RWPE2 (cell line): ENCODE results near the gene RHOF.
A peak's percentile ranks its signal among the peaks of the same experiment; 100 is the strongest.

Source experiments
- ATAC-seq: fragments of 200-7000 bp; cut with Tn5 transposase; 3 replicates; pipeline ENCODE4 v1.9.1; 2021; ENCODE audit warnings: low read depth
- DNase-seq: peaks from one replicate; pipeline ENCODE4 v3.0.0-alpha.2; 2020; ENCODE audit warnings: low spot score
- H3K27ac ChIP-seq: fragments of 450-650 bp; 2 replicates; pipeline ENCODE4 v1.5.1; 2017; ENCODE audit warnings: mild to moderate bottlenecking; ENCODE audit not compliant: poor library complexity, severe bottlenecking
- H3K27me3 ChIP-seq: fragments of 250-450 bp; sonication (Bioruptor Pico); 2 replicates; pipeline ENCODE4 v1.5.1; 2021; ENCODE audit warnings: mild to moderate bottlenecking, moderate library complexity; ENCODE audit not compliant: insufficient read depth, poor library complexity, severe bottlenecking
- H3K36me3 ChIP-seq: fragments of 250-450 bp; sonication (Bioruptor Pico); 2 replicates; pipeline ENCODE4 v1.5.1; 2020; ENCODE audit warnings: low read depth, mild to moderate bottlenecking, moderate library complexity
- H3K4me1 ChIP-seq: fragments of 250-450 bp; sonication (Bioruptor Pico); 2 replicates; pipeline ENCODE4 v1.5.1; 2021; ENCODE audit warnings: mild to moderate bottlenecking, moderate library complexity; ENCODE audit not compliant: insufficient read depth, poor library complexity, severe bottlenecking
- H3K4me3 ChIP-seq: fragments of 250-450 bp; sonication (Bioruptor Pico); 2 replicates; pipeline ENCODE4 v1.5.1; 2021; ENCODE audit warnings: mild to moderate bottlenecking, moderate library complexity; ENCODE audit not compliant: severe bottlenecking
- H3K9me3 ChIP-seq: fragments of 250-450 bp; sonication (Bioruptor Pico); 2 replicates; pipeline ENCODE4 v1.5.1; 2021; ENCODE audit warnings: mild to moderate bottlenecking, moderate library complexity; ENCODE audit not compliant: severe bottlenecking
- TF ChIP-seq, protein P1 (sequence below): fragments of 450-650 bp; IDR thresholded peaks from one replicate; pipeline ENCODE4 v1.5.1; 2017; ENCODE audit warnings: mild to moderate bottlenecking, moderate library complexity; ENCODE audit not compliant: poor library complexity, severe bottlenecking

The RHOF gene

DNA sequence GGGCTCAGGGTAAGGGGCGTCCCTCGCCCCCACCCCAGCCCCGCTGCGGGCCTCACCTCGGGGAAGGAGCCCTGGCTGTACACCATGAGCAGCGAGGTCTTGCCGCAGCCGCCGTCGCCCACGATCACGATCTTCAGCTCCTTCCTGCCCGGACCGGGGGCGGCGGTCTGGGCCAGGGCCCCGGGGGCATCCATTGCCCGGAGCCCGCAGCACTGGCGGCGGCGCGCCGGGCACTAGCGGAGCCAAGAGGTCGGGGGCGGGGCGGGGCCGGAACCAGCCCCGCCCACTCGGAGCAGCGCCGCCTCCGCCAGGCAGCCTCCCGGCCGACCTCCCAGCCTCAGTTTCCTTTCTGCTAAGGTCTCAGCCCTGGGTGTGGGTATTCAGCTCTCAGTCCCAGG is at the start of gene RHOF:
TSS of gene RHOF (minus strand) at position 249 of the 398 bp plus-strand sequence. CDS start at position 194, 55 bp downstream.
- no peak for DNase-seq
- Histone ChIP-seq H3K36me3 (peaks cover 1% of the 10 kb centered on the region; the same call in 1 of the 2 replicates), H3K27ac (peak within 1 kb of the TSS; percentile 100), H3K9me3 (no peaks in the 10 kb centered on the region), H3K4me1 (peaks cover 27% of the 10 kb centered on the region), H3K27me3 (no peaks in the 10 kb centered on the region), H3K4me3 (peak within 1 kb of the TSS; percentile 45)
- TF ChIP-seq, protein P1, sequence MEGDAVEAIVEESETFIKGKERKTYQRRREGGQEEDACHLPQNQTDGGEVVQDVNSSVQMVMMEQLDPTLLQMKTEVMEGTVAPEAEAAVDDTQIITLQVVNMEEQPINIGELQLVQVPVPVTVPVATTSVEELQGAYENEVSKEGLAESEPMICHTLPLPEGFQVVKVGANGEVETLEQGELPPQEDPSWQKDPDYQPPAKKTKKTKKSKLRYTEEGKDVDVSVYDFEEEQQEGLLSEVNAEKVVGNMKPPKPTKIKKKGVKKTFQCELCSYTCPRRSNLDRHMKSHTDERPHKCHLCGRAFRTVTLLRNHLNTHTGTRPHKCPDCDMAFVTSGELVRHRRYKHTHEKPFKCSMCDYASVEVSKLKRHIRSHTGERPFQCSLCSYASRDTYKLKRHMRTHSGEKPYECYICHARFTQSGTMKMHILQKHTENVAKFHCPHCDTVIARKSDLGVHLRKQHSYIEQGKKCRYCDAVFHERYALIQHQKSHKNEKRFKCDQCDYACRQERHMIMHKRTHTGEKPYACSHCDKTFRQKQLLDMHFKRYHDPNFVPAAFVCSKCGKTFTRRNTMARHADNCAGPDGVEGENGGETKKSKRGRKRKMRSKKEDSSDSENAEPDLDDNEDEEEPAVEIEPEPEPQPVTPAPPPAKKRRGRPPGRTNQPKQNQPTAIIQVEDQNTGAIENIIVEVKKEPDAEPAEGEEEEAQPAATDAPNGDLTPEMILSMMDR = no peak
- ATAC-seq = peak; percentile 2; the same call in 1 of the 3 replicates

GRCh38 chr12:121839993-121840761 is 46.7 kb upstream of the RHOF start:
- Histone ChIP-seq H3K36me3 (no peaks in the 10 kb centered on the region), H3K4me1 (no peaks in the 10 kb centered on the region), H3K27me3 (no peaks in the 10 kb centered on the region), H3K9me3 (no peaks in the 10 kb centered on the region), H3K4me3 (peak overlapping the region; percentile 44), H3K27ac (no peak overlapping the region)
- TF ChIP-seq, protein P1 = no peak
- ATAC-seq (0 out of 3 replicates have a peak, but pooled peaks have one; percentile 2), DNase-seq (no peak)

DNA sequence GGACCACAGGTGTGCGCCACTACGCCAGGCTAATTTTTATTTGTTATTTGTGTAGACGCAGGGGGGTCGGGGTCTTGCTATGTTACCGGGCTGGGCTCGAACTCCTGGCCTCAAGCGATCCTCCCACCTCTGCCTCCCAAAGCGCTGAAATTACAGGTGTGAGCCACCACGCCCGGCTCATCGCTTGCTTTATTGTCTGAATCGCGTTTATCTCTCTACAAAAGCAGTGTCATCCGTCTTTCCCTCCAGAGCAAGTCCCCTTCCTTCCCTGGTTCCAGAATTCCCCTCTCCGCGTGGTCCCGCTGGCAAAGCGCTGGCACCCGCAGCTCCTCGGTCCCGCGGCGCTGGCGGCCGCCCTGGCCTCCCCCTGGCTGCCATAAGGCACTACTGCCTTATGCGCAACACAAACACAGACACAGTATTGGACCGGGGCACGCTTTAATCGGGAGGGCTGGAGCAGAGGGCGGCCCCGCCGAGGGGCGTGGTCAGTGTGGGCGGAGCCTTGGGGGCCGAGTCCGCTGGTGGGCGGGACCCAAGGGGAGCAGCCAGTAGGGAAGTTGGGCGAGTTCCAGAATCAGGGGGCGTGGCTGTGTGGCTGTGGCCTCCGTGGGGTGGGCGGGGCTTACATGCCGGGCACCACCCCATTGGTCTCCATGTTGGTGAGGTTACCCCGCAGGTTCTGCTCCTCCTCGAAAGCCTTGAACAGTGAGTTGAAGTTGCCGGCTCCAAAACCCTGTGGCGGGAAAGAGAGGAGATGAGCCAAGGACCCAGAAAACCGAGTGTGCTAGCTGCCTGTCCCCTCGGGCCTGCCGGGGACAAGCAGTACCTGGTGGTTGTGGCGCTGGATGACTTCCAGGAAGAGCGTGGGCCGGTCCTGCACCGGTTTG is 45.9 kb upstream of the RHOF start:
- Histone ChIP-seq H3K4me3 (peak overlapping the region; percentile 44), H3K27ac (no peak overlapping the region), H3K4me1 (no peaks in the 10 kb centered on the region), H3K9me3 (no peaks in the 10 kb centered on the region), H3K36me3 (no peaks in the 10 kb centered on the region), H3K27me3 (no peaks in the 10 kb centered on the region)
- ATAC-seq = peak; percentile 92
- TF ChIP-seq, protein P1 = peak; percentile 19
- peak; percentile 99 for DNase-seq

GRCh38 chr12:121838126-121838525 is 44.6 kb upstream of the RHOF start:
- TF ChIP-seq, protein P1 = no peak
- H3K9me3 ChIP-seq = no peaks in the 10 kb centered on the region
- H3K27ac ChIP-seq = no peak overlapping the region
- DNase-seq = no peak
- ATAC-seq = no peak
- no peaks in the 10 kb centered on the region for H3K36me3 ChIP-seq
- H3K27me3 ChIP-seq = no peaks in the 10 kb centered on the region
- H3K4me3 ChIP-seq = no peak overlapping the region
- H3K4me1 ChIP-seq = no peaks in the 10 kb centered on the region
